GM18520 (cell line): ENCODE results near the gene MAST4.
"Not testable (repeated sequence)": the region's sequence is repeated elsewhere in the genome, so short reads cannot be mapped to it uniquely, and the experiment has no call there.

Experiments used
- ATAC-seq: cut with Tn5 transposase; IDR thresholded peaks from one replicate; pipeline ENCODE4 v1.9.1; 2021; ENCODE audit not compliant: unreplicated experiment

Gene MAST4

GRCh38 chr5:66741394-66741793 lies 145.2 kb downstream of the MAST4 start:
- no peak for ATAC-seq

- ATAC-seq = no peak
These were observed 146.1 kb downstream of the MAST4 start for GRCh38 chr5:66742083-66742895.

- ATAC-seq = no peak
These were observed 146.7 kb downstream of the MAST4 start for GRCh38 chr5:66742896-66743247.

- ATAC-seq = no peak
These were observed 147.2 kb downstream of the MAST4 start for GRCh38 chr5:66743344-66743743.

- no peak for ATAC-seq
These were observed 147.8 kb downstream of the MAST4 start for GRCh38 chr5:66744040-66744439.

- no peak for ATAC-seq
These were observed 149.1 kb downstream of the MAST4 start for GRCh38 chr5:66745297-66745696.

GRCh38 chr5:66747607-66748006 lies 151.4 kb downstream of the MAST4 start:
- ATAC-seq = no peak

- ATAC-seq = not testable (repeated sequence)
These were observed 156.5 kb downstream of the MAST4 start for GRCh38 chr5:66752668-66753067.

- no peak for ATAC-seq
These were observed 161.1 kb downstream of the MAST4 start for GRCh38 chr5:66757219-66757833.

GRCh38 chr5:66757834-66758371 lies 161.7 kb downstream of the MAST4 start:
- no peak for ATAC-seq

- ATAC-seq = no peak
These were observed 173.0 kb downstream of the MAST4 start for GRCh38 chr5:66769030-66769733.

- no peak for ATAC-seq
These were observed 173.8 kb downstream of the MAST4 start for GRCh38 chr5:66769839-66770617.

- ATAC-seq = no peak
These were observed 181.7 kb downstream of the MAST4 start for GRCh38 chr5:66777868-66778267.

- no peak for ATAC-seq
These were observed 183.3 kb downstream of the MAST4 start for GRCh38 chr5:66779528-66779927.

GRCh38 chr5:66788556-66788955 lies 192.4 kb downstream of the MAST4 start:
- ATAC-seq = no peak

- ATAC-seq = no peak
These were observed 193.2 kb downstream of the MAST4 start for GRCh38 chr5:66789434-66789833.

- ATAC-seq = no peak
These were observed 196.9 kb downstream of the MAST4 start for GRCh38 chr5:66793049-66793448.

- ATAC-seq = no peak
These were observed 199.5 kb downstream of the MAST4 start for GRCh38 chr5:66795682-66796081.

- ATAC-seq = no peak
These were observed 200.4 kb downstream of the MAST4 start for GRCh38 chr5:66796305-66797292.

- no peak for ATAC-seq
These were observed 206.7 kb downstream of the MAST4 start for GRCh38 chr5:66802941-66803340.
